Ureter (tissue), 1 donor: Measurements from ENCODE around the gene TBC1D5. TPM values are rescaled to one million over a fixed set of nuclear protein-coding genes. Genes with fewer than 3 reads are reported as not detected.
"Not testable (repeated sequence)": the region's sequence is repeated elsewhere in the genome, so short reads cannot be mapped to it uniquely, and the experiment has no call there.

ENCODE experiments used
- DNase-seq: peaks from one replicate; pipeline ENCODE4 v3.0.0-alpha.2; 2020; ENCODE audit warnings: low spot score
- total RNA-seq: library from RNA; stranded (reverse); gene quantifications from one replicate; pipeline ENCODE4 v1.2.4, GENCODE V29; 2023
- donor health status: DM: yes; HTN: yes; CAD: no.

TBC1D5 gene
- total RNA-seq, 1 donor from 2014 or later, result 87.1 TPM

DNA sequence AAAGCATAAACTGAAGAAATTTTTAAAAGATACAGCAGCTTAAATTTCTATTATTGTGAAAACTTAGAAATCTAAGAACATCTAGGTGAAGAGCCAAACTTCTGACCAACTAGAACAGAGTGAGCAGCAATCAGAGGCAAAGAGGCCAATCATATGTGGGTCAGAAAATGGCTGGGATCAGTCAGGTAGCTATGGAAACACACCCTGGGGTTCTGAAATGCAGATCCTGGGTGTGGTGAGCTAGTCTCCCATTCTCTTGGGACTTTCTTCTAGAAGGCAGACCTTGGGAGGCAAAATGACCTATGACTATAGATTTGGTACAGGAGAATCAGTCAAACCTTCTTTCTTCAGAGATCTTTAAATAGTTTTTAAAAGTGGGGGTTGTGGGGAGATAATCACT is 385.8 kb downstream of the TBC1D5 start:
- no peak for DNase-seq

DNA sequence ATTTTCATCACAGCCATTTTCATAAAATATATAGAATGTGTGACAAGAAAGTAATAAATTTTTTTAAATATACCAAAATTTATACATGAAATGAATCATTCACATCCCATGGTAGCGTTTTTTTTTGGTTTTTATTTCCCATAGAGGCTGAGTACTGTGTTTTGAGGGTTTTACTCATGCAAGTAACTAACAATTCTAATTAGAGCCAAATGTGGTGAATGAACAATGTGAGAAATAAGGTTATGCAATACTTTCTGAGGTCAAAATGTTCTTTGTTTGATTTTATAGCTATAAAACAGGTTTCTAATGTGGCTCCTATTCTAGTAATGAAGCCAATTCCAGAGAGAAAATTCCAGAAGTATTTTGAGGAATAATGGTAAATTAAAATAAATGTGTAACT is 386.8 kb downstream of the TBC1D5 start:
- no peak for DNase-seq

DNA sequence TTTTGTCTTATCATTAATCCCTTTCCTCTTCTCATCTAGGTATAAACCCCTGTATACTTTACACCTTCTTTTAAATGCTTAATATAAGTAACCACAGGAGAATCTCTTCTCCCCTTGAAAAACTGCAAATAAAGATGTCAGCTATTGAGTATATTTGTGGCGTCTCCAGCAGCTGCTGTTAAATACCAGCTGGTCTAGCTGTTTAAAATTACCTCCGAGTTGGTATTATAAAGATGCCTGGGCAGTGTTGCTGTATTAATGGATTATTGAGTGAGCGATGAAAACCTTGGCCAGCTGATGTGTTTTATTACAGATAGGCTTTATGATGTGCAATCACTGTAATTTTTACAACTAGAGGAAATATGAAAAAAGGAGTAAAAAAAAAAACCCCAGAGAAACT is 388.1 kb downstream of the TBC1D5 start:
- DNase-seq, result no peak

DNA sequence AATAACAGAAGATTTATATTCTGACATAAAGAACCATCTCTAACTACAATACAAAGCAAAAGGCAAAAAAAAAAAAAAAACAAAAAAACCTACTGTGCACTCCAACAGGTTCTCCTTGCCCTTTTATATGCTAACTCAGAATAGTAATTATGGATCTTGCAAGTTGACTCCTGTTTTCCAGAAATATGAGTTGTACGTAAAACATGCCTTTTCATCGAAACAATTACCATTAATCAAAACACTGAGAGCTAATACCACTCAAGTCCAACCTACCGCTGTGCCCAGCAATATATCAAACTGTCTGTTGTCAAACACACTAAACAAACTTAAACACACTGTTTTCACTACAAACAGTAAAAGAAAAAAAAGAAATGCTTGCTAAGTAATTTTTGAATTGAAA is 389.8 kb downstream of the TBC1D5 start:
- DNase-seq, result no peak

DNA sequence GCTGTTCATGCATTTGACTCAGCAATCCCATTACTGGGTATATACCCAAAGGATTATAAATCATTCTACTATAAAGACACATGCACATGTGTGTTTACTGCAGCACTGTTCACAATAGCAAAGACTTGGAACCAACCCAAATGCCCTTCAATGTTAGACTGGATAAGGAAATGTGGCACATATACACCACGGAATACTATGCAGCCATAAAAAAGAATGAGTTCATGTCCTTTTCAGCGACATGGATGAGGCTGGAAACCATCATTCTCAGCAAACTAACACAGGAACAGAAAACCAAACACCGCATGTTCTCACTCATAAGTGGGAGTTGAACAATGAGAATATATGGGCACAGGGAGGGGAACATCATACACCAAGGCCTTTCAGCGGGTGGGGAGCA is 391.2 kb downstream of the TBC1D5 start:
- DNase-seq, result not testable (repeated sequence)

DNA sequence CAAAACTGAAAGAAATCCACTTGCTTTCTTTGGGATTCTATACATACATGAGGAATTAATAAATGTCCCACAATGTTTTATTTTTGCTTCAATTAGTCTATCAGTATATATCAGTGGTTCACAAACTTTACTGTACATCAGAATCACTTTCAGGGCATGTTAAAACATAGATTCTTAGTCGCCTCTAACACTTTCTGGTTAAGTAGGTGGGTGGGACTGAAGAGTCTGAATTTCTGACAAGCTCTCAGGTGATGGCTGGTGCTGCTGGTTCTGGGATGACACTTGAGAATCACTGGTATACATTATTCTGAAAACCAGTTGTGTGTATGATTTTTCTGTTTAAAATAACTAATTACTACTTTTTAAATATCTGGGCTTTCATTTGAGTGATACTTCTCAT is 393.3 kb downstream of the TBC1D5 start:
- no peak for DNase-seq

GRCh38 chr3:17342119-17342518 is 400.3 kb downstream of the TBC1D5 start:
- DNase-seq, result no peak

- DNase-seq, result no peak
Measured at GRCh38 chr3:17340693-17341092, 401.7 kb downstream of the TBC1D5 start.

GRCh38 chr3:17340261-17340660 is 402.2 kb downstream of the TBC1D5 start:
- no peak for DNase-seq

- DNase-seq, result no peak
Measured at GRCh38 chr3:17339132-17339575, 403.3 kb downstream of the TBC1D5 start.

- DNase-seq, result no peak
Measured at GRCh38 chr3:17336291-17336690, 406.1 kb downstream of the TBC1D5 start.

DNA sequence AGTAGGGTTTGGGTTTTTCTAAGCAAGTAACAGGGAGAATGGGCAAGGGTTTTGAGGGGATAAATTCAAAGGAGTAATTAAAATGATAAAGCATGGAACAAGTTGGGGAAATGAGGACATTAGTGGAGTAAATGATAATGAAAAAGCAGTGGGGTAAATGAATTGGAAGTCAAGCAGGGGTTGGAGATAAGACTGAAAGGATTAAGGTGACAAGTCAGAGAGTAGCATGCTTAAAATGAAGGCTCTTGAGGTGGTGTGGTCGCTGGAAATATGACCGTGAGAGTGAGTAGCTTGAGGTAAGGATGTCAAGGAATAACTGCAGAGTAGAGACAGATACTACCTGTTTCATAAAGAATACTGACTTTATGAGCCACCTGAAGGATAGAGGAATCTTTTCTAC is 408.5 kb downstream of the TBC1D5 start:
- no peak for DNase-seq

DNA sequence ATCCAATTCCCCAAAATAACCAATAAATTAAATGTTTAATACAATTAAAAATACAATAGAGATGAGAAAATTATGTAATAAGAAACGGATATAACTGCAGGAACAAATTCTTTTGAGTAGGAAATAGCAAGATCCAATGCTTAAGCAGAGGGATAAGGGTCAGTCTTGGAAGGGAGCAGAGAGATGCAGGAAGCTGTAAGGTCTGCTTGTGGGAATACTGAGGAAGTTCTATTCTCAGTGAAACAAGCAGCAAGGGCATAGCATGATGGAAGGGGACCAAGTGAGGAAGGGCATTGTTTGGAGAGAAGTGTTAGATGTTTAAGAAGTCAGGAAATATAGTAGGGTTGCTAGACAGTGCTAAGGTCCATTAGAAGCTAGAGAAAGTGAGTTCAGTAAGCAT is 409.0 kb downstream of the TBC1D5 start:
- no peak for DNase-seq

DNA sequence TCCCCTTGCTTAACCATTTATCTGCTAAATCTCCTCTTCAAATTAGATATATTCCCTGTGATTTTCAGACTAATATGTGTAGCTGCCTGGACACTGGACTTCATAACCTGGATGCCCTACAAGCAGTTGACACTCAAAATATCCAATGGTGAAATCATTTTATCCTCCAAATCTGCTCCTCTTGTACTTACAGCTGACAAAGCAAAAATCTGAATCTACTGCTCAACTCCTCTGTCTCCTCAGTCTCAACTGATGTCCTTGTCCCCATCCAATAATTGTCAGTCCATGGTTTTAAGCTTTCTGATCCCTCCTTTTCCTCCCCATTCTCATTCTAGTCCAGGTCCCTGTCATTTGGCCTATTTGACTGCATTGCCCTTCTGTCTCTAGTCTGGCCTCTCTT is 411.8 kb downstream of the TBC1D5 start:
- no peak for DNase-seq

GRCh38 chr3:17329927-17330326 is 412.5 kb downstream of the TBC1D5 start:
- DNase-seq, result no peak

- no peak for DNase-seq
Measured at GRCh38 chr3:17322106-17322793, 420.2 kb downstream of the TBC1D5 start.

- no peak for DNase-seq
Measured at GRCh38 chr3:17320266-17320665, 422.2 kb downstream of the TBC1D5 start.

- DNase-seq, result no peak
Measured at GRCh38 chr3:17315897-17316296, 426.5 kb downstream of the TBC1D5 start.

- no peak for DNase-seq
Measured at GRCh38 chr3:17314171-17314570, 428.3 kb downstream of the TBC1D5 start.

DNA sequence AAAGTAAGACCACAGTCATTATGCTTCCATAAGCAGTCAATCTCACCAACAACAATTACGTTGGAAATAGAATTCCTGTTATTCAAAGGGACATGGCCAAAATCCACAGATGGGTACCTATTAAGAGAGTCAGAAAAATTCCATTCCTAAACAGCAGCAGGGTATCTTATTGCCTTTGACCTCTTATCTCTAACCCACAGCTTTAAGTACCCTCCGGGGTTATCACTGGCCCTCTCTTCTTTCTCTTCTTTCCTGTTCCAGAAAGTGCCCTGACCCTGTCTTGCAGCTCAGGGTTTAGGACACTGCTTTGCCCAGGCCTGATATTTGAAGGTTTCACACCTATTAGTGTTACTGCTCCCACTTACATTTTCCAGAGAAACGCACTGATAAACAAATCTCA is 428.7 kb downstream of the TBC1D5 start:
- no peak for DNase-seq

DNA sequence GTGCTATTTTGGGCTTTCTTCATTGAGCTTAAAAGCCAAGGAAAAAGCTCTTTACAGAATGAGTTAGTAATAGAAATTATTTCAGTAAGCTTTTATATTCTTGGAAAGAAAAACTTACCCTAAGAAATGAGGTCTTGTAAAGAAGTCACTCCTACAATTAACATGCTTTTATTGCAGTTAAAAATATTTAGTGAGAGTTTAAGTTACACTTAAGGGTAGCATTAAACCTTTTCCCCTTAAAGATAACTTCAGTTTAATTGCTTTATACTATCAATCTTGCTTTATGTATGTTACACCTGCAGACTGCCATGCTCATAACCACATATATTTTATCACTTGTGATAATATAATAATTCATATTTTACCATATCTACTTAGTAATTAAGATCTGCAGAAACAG is 431.4 kb downstream of the TBC1D5 start:
- no peak for DNase-seq

GRCh38 chr3:17307887-17308286 is 434.5 kb downstream of the TBC1D5 start:
- DNase-seq, result no peak

GRCh38 chr3:17307482-17307881 is 434.9 kb downstream of the TBC1D5 start:
- DNase-seq, result no peak

- no peak for DNase-seq
Measured at GRCh38 chr3:17304969-17305368, 437.5 kb downstream of the TBC1D5 start.
